Mesendoderm (in vitro differentiated cells): Measurements from ENCODE around the gene MORN1.

Source experiments
- DNase-seq: peaks from one replicate; pipeline ENCODE4 v3.0.0; 2013
- H2AK5ac ChIP-seq: 2 replicates; pipeline ENCODE4 v1.6.1; 2013; ENCODE audit warnings: low read length, inconsistent platforms
- H2BK120ac ChIP-seq: 2 replicates; pipeline ENCODE4 v1.6.1; 2013; ENCODE audit warnings: low read depth, mild to moderate bottlenecking, low read length, moderate library complexity, mixed read lengths
- H2BK15ac ChIP-seq: replicated peaks from 2 replicates; pipeline ENCODE4 v1.6.1; 2013; ENCODE audit warnings: low read depth, mild to moderate bottlenecking, moderate library complexity
- H2BK5ac ChIP-seq: 2 replicates; pipeline ENCODE4 v1.6.1; 2013; ENCODE audit warnings: low read length, inconsistent platforms
- H3K18ac ChIP-seq: 2 replicates; pipeline ENCODE4 v1.6.1; 2013; ENCODE audit warnings: mild to moderate bottlenecking, low read length, mixed read lengths
- H3K23ac ChIP-seq: one replicate; pipeline ENCODE4 v1.6.1; 2013; ENCODE audit warnings: low read length
- H3K27ac ChIP-seq: 2 replicates; pipeline ENCODE4 v1.5.1; 2013; ENCODE audit warnings: low read depth, mild to moderate bottlenecking, inconsistent platforms, low read length, moderate library complexity
- H3K27me3 ChIP-seq: 2 replicates; pipeline ENCODE4 v1.6.1; 2013; ENCODE audit warnings: low read length, control low read depth, mild to moderate bottlenecking, inconsistent platforms; ENCODE audit not compliant: insufficient read depth, poor library complexity
- H3K36me3 ChIP-seq: 2 replicates; pipeline ENCODE4 v1.6.1; 2013; ENCODE audit warnings: low read length, inconsistent platforms; ENCODE audit not compliant: control insufficient read depth, insufficient read depth
- H3K4ac ChIP-seq: one replicate; pipeline ENCODE4 v1.6.1; 2013; ENCODE audit warnings: low read depth, mild to moderate bottlenecking, low read length, moderate library complexity
- H3K4me1 ChIP-seq: 2 replicates; pipeline ENCODE4 v1.6.1; 2013; ENCODE audit warnings: low read depth, low read length, inconsistent platforms; ENCODE audit not compliant: control insufficient read depth
- H3K4me2 ChIP-seq: 2 replicates; pipeline ENCODE4 v1.6.1; 2013; ENCODE audit warnings: low read length
- H3K4me3 ChIP-seq: 2 replicates; pipeline ENCODE4 v1.5.1; 2013; ENCODE audit warnings: mild to moderate bottlenecking, low read length
- H3K56ac ChIP-seq: one replicate; pipeline ENCODE4 v1.6.1; 2013; ENCODE audit warnings: low read length
- H3K79me1 ChIP-seq: 2 replicates; pipeline ENCODE4 v1.6.1; 2013; ENCODE audit warnings: low read length, inconsistent platforms
- H3K79me2 ChIP-seq: 2 replicates; pipeline ENCODE4 v1.6.1; 2013; ENCODE audit warnings: mild to moderate bottlenecking, low read length; ENCODE audit not compliant: control insufficient read depth, insufficient read depth
- H3K9ac ChIP-seq: 2 replicates; pipeline ENCODE4 v1.6.1; 2013; ENCODE audit warnings: low read length, inconsistent platforms
- H4K5ac ChIP-seq: one replicate; pipeline ENCODE4 v1.6.1; 2013; ENCODE audit warnings: low read length
- H4K8ac ChIP-seq: one replicate; pipeline ENCODE4 v1.6.1; 2013; ENCODE audit warnings: low read depth, mild to moderate bottlenecking, control low read depth, low read length, moderate library complexity
- WGBS: extraction: QIAGEN DNeasy Blood & Tissue Kit; methylation state at CpG from one replicate; pipeline ENCODE4 v1.1.7; 2013; ENCODE audit warnings: low lambda C conversion rate, missing lambda C conversion rate; ENCODE audit not compliant: insufficient coverage; ENCODE audit errors: extremely low coverage; 5-methylcytosine and 5-hydroxymethylcytosine counted together

The MORN1 gene

DNA sequence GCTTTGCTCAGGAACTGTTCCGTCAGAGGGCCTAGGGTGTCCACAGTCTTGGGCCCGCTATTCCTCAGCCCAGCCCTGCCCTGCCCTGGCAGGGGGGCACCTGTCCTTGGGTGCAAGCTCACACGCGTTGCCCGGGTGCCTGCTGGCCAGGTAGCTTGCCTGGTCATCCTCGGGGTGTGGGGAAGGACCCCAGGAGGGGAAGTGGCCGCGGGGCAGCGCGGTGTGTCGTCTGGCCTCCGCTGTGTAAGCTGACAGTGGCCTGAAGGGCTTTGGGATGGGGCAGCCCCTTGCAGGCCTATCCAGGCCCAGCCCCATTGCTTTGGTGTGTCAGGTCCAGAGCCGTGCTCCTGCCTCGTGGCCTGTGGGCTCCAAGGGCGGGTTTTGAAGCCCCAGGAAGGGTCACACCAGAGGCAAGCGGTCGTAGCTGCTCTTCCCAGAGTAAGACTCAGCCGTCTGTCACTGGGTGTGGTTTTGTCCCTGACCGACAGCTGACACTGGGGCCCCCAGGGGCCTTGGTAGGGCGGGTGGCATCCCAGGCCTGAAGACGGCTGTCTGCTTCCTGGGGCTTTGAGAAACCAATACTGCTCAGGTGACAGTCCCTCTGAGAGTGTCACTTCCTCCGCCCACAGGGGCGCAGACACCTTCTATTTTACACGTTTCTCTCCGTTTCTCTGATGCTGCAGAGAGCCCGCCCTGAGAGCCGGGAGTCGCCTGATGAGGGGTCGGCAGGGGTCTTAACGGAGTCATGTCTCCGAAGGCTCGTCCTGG lies 91.2 kb downstream of the MORN1 start:
- Histone ChIP-seq H2AK5ac (no peak overlapping the region), H3K9ac (peak overlapping the region; percentile 29), H2BK15ac (no peak overlapping the region), H3K79me1 (peaks cover 40% of the 10 kb centered on the region), H3K79me2 (peaks cover 73% of the 10 kb centered on the region), H3K36me3 (peaks cover 4% of the 10 kb centered on the region), H3K23ac (peak overlapping the region; percentile 80), H3K4me2 (no peak overlapping the region), H3K4me3 (no peak overlapping the region), H4K5ac (no peak overlapping the region), H3K4ac (no peak overlapping the region), H3K27ac (no peak overlapping the region), H3K18ac (no peak overlapping the region), H4K8ac (no peak overlapping the region), H2BK120ac (no peak overlapping the region), H3K27me3 (no peaks in the 10 kb centered on the region), H3K4me1 (peaks cover 7% of the 10 kb centered on the region), H3K56ac (peak overlapping the region; percentile 74), H2BK5ac (no peak overlapping the region)
- no CpG with 5 or more reads among the region's 32 CpGs for WGBS
- DNase-seq: peak; percentile 59

DNA sequence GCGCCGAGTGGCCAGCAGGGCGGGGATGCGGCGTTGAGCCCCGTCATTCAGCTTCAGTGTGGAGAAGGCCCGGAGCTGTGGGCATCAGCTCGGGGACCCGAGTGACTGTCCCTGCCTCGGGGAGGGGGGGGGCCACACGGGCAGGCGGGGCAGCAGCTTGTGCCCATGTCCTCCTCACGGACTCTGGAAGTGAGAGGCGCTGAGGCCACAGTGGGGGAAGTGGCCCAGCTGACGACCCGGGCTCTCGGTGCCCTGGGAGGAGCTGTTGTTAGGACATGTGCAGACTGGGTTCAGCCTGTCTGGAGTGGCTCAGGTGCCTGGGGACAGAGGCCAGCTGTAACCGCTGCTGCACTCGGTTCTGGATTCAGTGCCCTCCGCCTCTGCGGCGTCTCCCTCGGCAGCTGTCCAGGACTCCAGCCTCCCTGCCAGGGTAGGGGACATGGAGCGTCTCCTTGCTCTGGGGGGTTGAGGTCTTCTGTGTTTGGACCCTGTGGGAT lies 92.2 kb downstream of the MORN1 start:
- no CpG with 5 or more reads among the region's 24 CpGs for WGBS
- no peak overlapping the region for H2AK5ac ChIP-seq
- H3K27ac ChIP-seq: no peak overlapping the region

DNA sequence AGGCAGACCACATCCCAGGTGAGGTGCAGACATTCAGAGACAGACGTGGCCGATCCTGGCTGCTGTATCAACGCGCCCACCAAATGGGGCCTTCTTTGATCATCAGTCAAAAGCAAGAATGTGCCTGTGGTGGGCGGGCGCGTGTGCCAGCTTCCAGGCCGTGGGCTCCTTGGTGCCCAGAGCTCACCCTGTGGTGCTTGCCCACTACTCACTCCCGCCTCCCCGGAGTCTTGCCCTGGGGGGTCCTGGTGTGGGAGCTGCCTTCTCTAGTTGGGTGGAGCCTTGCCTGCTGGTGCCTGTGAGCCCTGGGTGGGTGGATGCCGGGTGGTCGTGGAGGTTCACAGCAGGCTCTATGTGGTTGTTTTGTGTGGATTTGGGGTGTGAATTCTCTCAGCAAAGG lies 92.7 kb downstream of the MORN1 start:
- no peak overlapping the region for H3K4me3 ChIP-seq
- H3K9ac ChIP-seq: no peak overlapping the region
- no peak overlapping the region for H4K5ac ChIP-seq
- H3K36me3 ChIP-seq: no peaks in the 10 kb centered on the region
- H3K4me1 ChIP-seq: peaks cover 7% of the 10 kb centered on the region
- H3K27me3 ChIP-seq: no peaks in the 10 kb centered on the region
- H2AK5ac ChIP-seq: no peak overlapping the region
- no peak overlapping the region for H3K23ac ChIP-seq
- no CpG with 5 or more reads among the region's 12 CpGs for WGBS
- H2BK120ac ChIP-seq: no peak overlapping the region
- H2BK5ac ChIP-seq: no peak overlapping the region
- peaks cover 88% of the 10 kb centered on the region for H3K79me2 ChIP-seq
- no peak overlapping the region for H3K56ac ChIP-seq
- no peak overlapping the region for H3K27ac ChIP-seq
- H3K18ac ChIP-seq: no peak overlapping the region
- H4K8ac ChIP-seq: no peak overlapping the region
- H2BK15ac ChIP-seq: no peak overlapping the region
- no peak overlapping the region for H3K4me2 ChIP-seq
- H3K79me1 ChIP-seq: peaks cover 44% of the 10 kb centered on the region
- no peak overlapping the region for H3K4ac ChIP-seq
- no peak for DNase-seq

More for the DNA sequence above, 92.2 kb downstream of the MORN1 start:
- Histone ChIP-seq H3K4me1 (peaks cover 7% of the 10 kb centered on the region), H3K4ac (no peak overlapping the region), H3K36me3 (no peaks in the 10 kb centered on the region), H2BK5ac (no peak overlapping the region), H3K4me2 (no peak overlapping the region), H2BK120ac (no peak overlapping the region), H3K56ac (peak overlapping the region; percentile 22), H3K79me2 (peaks cover 84% of the 10 kb centered on the region), H2BK15ac (no peak overlapping the region), H3K79me1 (peaks cover 43% of the 10 kb centered on the region), H3K9ac (peak overlapping the region; percentile 22), H3K27me3 (no peaks in the 10 kb centered on the region), H3K23ac (peak overlapping the region; percentile 80), H4K5ac (no peak overlapping the region), H4K8ac (no peak overlapping the region), H3K4me3 (no peak overlapping the region), H3K18ac (no peak overlapping the region)
- no peak for DNase-seq

DNA sequence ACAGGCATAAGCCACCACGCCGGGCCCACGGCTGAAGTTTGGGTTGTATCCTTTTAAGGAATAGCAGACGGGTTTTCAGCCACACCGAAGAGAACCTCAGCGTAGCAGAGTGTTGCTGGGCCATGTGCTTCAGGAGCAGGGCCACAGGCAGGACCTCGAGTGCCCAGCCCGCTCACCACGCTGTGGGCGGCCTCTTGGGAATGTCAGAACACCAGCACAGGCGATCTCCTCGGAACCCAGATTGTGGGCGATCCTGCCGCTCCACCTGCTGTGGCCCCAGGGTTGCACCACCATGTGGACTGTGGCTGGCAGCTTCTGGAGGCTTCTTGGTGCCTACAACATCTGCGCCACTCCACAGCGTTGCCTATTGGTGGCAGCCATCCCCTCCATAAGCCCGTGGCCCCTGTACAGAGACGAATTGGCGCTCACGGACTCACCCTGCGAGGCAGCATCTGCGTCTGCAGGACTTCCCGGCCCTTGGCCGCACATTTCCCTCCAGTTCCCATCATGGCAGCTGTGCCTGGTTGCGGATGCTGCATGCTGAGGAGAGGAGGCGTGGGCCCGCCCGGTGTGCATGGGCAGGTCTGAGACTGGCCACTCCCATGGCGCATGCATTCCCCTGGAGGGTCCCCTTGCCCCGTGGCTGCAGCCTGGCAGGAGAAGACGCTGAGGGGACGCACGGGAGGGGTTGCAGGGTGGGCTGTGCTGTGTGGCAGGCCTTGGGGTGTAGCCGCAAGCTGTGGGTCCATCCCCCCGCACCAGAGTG lies 93.9 kb downstream of the MORN1 start:
- DNase-seq: no peak
- Histone ChIP-seq H4K5ac (no peak overlapping the region), H3K18ac (no peak overlapping the region), H2AK5ac (no peak overlapping the region), H3K56ac (no peak overlapping the region), H3K36me3 (no peaks in the 10 kb centered on the region), H2BK15ac (no peak overlapping the region), H3K23ac (no peak overlapping the region), H4K8ac (no peak overlapping the region), H3K79me1 (peaks cover 48% of the 10 kb centered on the region), H2BK5ac (no peak overlapping the region), H3K27me3 (no peaks in the 10 kb centered on the region), H3K4me1 (peaks cover 7% of the 10 kb centered on the region), H2BK120ac (no peak overlapping the region), H3K4ac (no peak overlapping the region), H3K4me3 (no peak overlapping the region), H3K9ac (no peak overlapping the region), H3K79me2 (peaks cover 97% of the 10 kb centered on the region), H3K27ac (no peak overlapping the region), H3K4me2 (no peak overlapping the region)
- WGBS: no CpG with 5 or more reads among the region's 35 CpGs

DNA sequence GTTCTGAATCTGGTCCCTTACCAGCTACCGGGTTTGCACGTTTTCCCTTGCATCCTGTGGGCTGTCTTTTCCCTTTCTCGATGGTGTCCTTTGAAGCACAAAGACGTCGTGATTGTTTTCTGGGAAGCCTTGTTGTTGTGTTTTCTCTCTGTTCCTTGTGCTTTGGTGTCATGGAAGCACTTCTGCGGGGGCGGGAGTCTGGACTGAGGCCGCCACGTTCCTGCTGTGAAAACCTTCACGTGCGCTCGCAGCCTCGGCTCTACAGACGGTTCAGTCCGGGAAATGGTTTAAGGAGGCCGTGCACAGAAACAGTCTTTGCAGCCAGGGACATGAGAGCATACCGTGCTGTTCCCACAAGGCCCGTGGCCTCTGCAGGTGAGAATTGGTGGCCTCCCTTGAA lies 94.7 kb downstream of the MORN1 start:
- no peak overlapping the region for H3K23ac ChIP-seq
- no peak overlapping the region for H2AK5ac ChIP-seq
- H3K27ac ChIP-seq: no peak overlapping the region
- no peak overlapping the region for H3K9ac ChIP-seq
- no peak overlapping the region for H2BK15ac ChIP-seq
- no peak overlapping the region for H3K18ac ChIP-seq
- WGBS: no CpG with 5 or more reads among the region's 18 CpGs
- no peak overlapping the region for H3K56ac ChIP-seq
- no peak overlapping the region for H3K4ac ChIP-seq
- H3K79me1 ChIP-seq: peaks cover 46% of the 10 kb centered on the region
- DNase-seq: no peak
- no peak overlapping the region for H2BK120ac ChIP-seq
- H3K36me3 ChIP-seq: no peaks in the 10 kb centered on the region
- H2BK5ac ChIP-seq: no peak overlapping the region
- no peaks in the 10 kb centered on the region for H3K27me3 ChIP-seq
- H3K79me2 ChIP-seq: peaks cover 99% of the 10 kb centered on the region
- H3K4me3 ChIP-seq: no peak overlapping the region
- no peak overlapping the region for H4K8ac ChIP-seq
- H3K4me2 ChIP-seq: no peak overlapping the region
- H3K4me1 ChIP-seq: peaks cover 7% of the 10 kb centered on the region
- no peak overlapping the region for H4K5ac ChIP-seq
